ENCODE results near the gene KRI1.

KRI1 gene

GRCh38 chr19:10565567-10566407, at the start of gene KRI1:
TSS of gene KRI1 (minus strand) at chr19:10566010. CDS start at chr19:10565999, 11 bp downstream.
- Histone ChIP-seq H3K27ac (peak within 1 kb of the TSS; percentile 23 to 95 (median 90)), H3K4me3 (peak within 1 kb of the TSS; percentile 69 to 93 (median 87))

GRCh38 chr19:10612499-10613119, 46.8 kb upstream of the KRI1 start:
- no peak overlapping the region for H3K4me3 ChIP-seq
- H3K27ac ChIP-seq, result peak overlapping the region in 16 of 21 experiments; percentile 5 to 75 (median 46)

- Histone ChIP-seq H3K4me3 (no peak overlapping the region), H3K27ac (peak overlapping the region in 9 of 21 experiments; percentile 6 to 75 (median 47))
These were observed 46.1 kb upstream of the KRI1 start for GRCh38 chr19:10611907-10612306.

GRCh38 chr19:10604460-10604980, 38.7 kb upstream of the KRI1 start:
- Histone ChIP-seq H3K4me3 (peak overlapping the region in 1 of 7 experiments; percentile 95), H3K27ac (peak overlapping the region in 20 of 21 experiments; percentile 76 to 97 (median 90))

- H3K27ac ChIP-seq, result peak overlapping the region; percentile 45 to 97 (median 90)
- H3K4me3 ChIP-seq, result peak overlapping the region; percentile 78 to 95 (median 85)
These were observed 38.2 kb upstream of the KRI1 start for GRCh38 chr19:10603873-10604459.

GRCh38 chr19:10603084-10603872, 37.5 kb upstream of the KRI1 start:
- Histone ChIP-seq H3K27ac (peak overlapping the region; percentile 67 to 97 (median 90)), H3K4me3 (peak overlapping the region; percentile 78 to 95 (median 85))

- Histone ChIP-seq H3K27ac (peak overlapping the region; percentile 67 to 97 (median 90)), H3K4me3 (peak overlapping the region; percentile 78 to 95 (median 85))
These were observed 36.7 kb upstream of the KRI1 start for GRCh38 chr19:10602330-10603083.

- Histone ChIP-seq H3K4me3 (peak overlapping the region in 3 of 7 experiments; percentile 84 to 95 (median 85)), H3K27ac (no peak overlapping the region)
These were observed 36.2 kb upstream of the KRI1 start for GRCh38 chr19:10601999-10602329.

- H3K4me3 ChIP-seq, result no peak overlapping the region
- no peak overlapping the region for H3K27ac ChIP-seq
These were observed 34.3 kb upstream of the KRI1 start for GRCh38 chr19:10600149-10600548.

GRCh38 chr19:10593820-10594637, 28.2 kb upstream of the KRI1 start:
- peak overlapping the region in 12 of 21 experiments; percentile 3 to 74 (median 42) for H3K27ac ChIP-seq
- no peak overlapping the region for H3K4me3 ChIP-seq

- peak overlapping the region in 6 of 21 experiments; percentile 8 to 62 (median 56) for H3K27ac ChIP-seq
- H3K4me3 ChIP-seq, result no peak overlapping the region
These were observed 27.3 kb upstream of the KRI1 start for GRCh38 chr19:10593148-10593547.

- H3K4me3 ChIP-seq, result no peak overlapping the region
- H3K27ac ChIP-seq, result no peak overlapping the region
These were observed 22.0 kb upstream of the KRI1 start for GRCh38 chr19:10587839-10588150.

GRCh38 chr19:10587022-10587838, 21.4 kb upstream of the KRI1 start, which contains the start of gene AP1M2:
TSS of gene AP1M2 (minus strand) at chr19:10587312. CDS start at chr19:10587231, 81 bp downstream.
- Histone ChIP-seq H3K4me3 (peak within 1 kb of the TSS; percentile 32 to 58 (median 47)), H3K27ac (peak within 1 kb of the TSS in 16 of 21 experiments; percentile 13 to 85 (median 67))

GRCh38 chr19:10586396-10586795, 20.6 kb upstream of the KRI1 start:
- Histone ChIP-seq H3K4me3 (peak overlapping the region; percentile 32 to 58 (median 47)), H3K27ac (peak overlapping the region in 8 of 21 experiments; percentile 13 to 85 (median 63))

- Histone ChIP-seq H3K27ac (no peak overlapping the region), H3K4me3 (no peak overlapping the region)
These were observed 17.4 kb upstream of the KRI1 start for GRCh38 chr19:10583036-10583776.

GRCh38 chr19:10582091-10582490, 16.3 kb upstream of the KRI1 start:
- no peak overlapping the region for H3K4me3 ChIP-seq
- H3K27ac ChIP-seq, result no peak overlapping the region
